ENCODE results near the gene PRRC1.

DNA sequence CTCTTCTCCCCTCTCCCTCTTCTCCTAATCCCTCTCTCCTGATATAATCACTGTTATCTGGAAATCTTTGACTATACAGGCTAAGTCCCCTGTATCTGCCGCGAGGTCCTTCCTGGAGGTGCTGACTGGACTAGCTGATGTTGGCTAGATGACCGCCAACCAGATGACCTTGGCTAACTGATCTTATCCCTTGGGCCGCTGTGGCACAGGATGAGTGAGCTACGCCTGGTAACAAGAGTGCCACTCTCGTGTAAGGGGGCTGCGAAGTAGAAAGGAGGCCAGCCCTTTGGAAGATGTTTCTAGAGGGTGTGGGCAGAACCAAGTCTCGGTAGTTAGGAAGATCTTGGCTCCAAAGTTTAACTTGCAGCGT lies 345 bp upstream of the PRRC1 start:
- TF ChIP-seq, protein P1, sequence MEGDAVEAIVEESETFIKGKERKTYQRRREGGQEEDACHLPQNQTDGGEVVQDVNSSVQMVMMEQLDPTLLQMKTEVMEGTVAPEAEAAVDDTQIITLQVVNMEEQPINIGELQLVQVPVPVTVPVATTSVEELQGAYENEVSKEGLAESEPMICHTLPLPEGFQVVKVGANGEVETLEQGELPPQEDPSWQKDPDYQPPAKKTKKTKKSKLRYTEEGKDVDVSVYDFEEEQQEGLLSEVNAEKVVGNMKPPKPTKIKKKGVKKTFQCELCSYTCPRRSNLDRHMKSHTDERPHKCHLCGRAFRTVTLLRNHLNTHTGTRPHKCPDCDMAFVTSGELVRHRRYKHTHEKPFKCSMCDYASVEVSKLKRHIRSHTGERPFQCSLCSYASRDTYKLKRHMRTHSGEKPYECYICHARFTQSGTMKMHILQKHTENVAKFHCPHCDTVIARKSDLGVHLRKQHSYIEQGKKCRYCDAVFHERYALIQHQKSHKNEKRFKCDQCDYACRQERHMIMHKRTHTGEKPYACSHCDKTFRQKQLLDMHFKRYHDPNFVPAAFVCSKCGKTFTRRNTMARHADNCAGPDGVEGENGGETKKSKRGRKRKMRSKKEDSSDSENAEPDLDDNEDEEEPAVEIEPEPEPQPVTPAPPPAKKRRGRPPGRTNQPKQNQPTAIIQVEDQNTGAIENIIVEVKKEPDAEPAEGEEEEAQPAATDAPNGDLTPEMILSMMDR (IDR thresholded peaks at IDR 0.05; ENCODE audit: low read depth, low read length, missing input control), result no peak
- TF ChIP-seq RAD21 (IDR thresholded peaks at IDR 0.05), result no peak
- TF ChIP-seq, protein P2, sequence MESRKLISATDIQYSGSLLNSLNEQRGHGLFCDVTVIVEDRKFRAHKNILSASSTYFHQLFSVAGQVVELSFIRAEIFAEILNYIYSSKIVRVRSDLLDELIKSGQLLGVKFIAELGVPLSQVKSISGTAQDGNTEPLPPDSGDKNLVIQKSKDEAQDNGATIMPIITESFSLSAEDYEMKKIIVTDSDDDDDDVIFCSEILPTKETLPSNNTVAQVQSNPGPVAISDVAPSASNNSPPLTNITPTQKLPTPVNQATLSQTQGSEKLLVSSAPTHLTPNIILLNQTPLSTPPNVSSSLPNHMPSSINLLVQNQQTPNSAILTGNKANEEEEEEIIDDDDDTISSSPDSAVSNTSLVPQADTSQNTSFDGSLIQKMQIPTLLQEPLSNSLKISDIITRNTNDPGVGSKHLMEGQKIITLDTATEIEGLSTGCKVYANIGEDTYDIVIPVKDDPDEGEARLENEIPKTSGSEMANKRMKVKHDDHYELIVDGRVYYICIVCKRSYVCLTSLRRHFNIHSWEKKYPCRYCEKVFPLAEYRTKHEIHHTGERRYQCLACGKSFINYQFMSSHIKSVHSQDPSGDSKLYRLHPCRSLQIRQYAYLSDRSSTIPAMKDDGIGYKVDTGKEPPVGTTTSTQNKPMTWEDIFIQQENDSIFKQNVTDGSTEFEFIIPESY (IDR thresholded peaks at IDR 0.05), result no peak
- TF ChIP-seq NR2F2 (IDR thresholded peaks at IDR 0.05), result no peak
- no peak for TF ChIP-seq GABPA (IDR thresholded peaks at IDR 0.05 in 1 of 2, conservative IDR thresholded peaks at IDR 0.05 in 1 of 2)

Measured in liver (tissue), 3 donors.